ENCODE measurements around the gene ADAMTS18.

DNA sequence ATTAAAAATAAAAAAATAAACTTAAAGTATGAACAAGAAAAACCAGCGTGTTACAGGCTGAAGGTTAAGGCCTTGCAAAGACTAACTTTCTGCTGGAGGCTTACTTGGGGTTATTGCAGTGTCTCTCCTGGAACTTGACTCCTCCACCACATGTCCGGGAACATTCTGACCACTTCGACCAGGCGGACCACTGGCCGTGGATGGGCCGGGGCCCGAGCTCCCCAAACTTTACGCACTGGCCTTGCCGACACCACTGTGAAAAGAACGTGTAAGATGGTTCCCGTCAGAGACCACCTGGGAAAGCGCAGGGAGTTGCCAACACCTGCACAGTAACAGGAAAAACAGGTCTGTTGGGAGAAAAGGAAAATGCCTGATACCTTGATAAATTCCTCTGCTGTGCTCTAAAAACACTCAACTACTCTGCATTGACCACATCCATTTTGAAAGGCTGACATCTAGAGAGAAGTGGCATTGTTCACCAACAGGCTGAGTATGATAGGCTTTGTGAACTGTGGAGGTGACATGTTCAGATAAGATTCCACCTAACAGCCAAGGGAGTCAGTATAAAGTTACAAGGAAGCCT lies 99.1 kb downstream of the ADAMTS18 start:
- no peak for TF ChIP-seq CTCF (IDR thresholded peaks at IDR 0.05)
- no peak for TF ChIP-seq POLR2A (IDR thresholded peaks at IDR 0.05)
- TF ChIP-seq POLR2AphosphoS5 (IDR thresholded peaks at IDR 0.05), result no peak
- no peak for TF ChIP-seq EP300 (IDR thresholded peaks at IDR 0.05)

Data from sigmoid colon (tissue), 4 donors.